HepG2 (cell line): ENCODE data around the gene ZFHX3. TPM values are rescaled to one million over a fixed set of nuclear protein-coding genes. Genes with fewer than 3 reads are reported as not detected.

ENCODE experiments used
- ATAC-seq: fragments of 200-7000 bp; cut with Tn5 transposase; 3 replicates; pipeline ENCODE4 v1.9.1; 2020; ENCODE audit warnings: mild to moderate bottlenecking, moderate library complexity
- BruUV-seq: library from RNA; stranded (reverse); fragments of 400-500 nt; replicated peaks from 2 replicates; lab custom pipeline; 2021; lab: Mats Ljungman, UMichigan
- CTCF ChIA-PET: fragments of 300-600 bp; formaldehyde crosslinking; extraction: SDS; loops from one replicate; lab custom pipeline; 2021; ENCODE audit warnings: low total read pairs, inconsistent platforms, low intra/inter-chr PET ratio; lab: Yijun Ruan, JAX
- POLR2A ChIA-PET: fragments of 350-600 bp; sonication (Branson Sonifier 250); formaldehyde crosslinking; loops from one replicate; lab custom pipeline; 2020; ENCODE audit warnings: antibody characterized with exemption, inconsistent platforms; lab: Yijun Ruan, JAX
- DNase-seq: peaks from one replicate; pipeline ENCODE4 v3.0.0-alpha.2; 2015; ENCODE audit warnings: low spot score
- FAIRE-seq: peaks from 3 replicates; lab custom pipeline; 2011; peaks lifted over from hg19 to GRCh38; lab: Jason Lieb, UNC
- H2AFZ ChIP-seq: one replicate; pipeline ENCODE4 v1.6.1; 2011; ENCODE audit warnings: low read length, inconsistent platforms
- H3K27ac ChIP-seq: fragments of 300-600 bp; 3 replicates; pipeline ENCODE4 v1.8.0; 2011; ENCODE audit warnings: mixed run types, mild to moderate bottlenecking, mixed read lengths, low read length, inconsistent platforms; ENCODE audit not compliant: insufficient read depth; ENCODE audit errors: extremely low read length
- H3K27me3 ChIP-seq, 2 experiments: fragments of 200-600 bp in 1 of 2; 2 replicates in 1 of 2; 3 replicates in 1 of 2; pipeline versions ENCODE4 v1.6.0 to v1.8.0; 2011; ENCODE audit warnings: low read length in 2 of 2, mild to moderate bottlenecking in 2 of 2, moderate library complexity in 2 of 2, inconsistent platforms in 1 of 2; ENCODE audit not compliant: insufficient read depth in 2 of 2, control insufficient read depth in 1 of 2
- H3K36me3 ChIP-seq, 2 experiments: fragments of 200-600 bp in 1 of 2; replicated peaks in 1 of 2; 2 replicates in 1 of 2; 3 replicates in 1 of 2; pipeline versions ENCODE4 v1.5.1 to v1.8.0; 2011; ENCODE audit warnings: low read length in 2 of 2, inconsistent platforms in 1 of 2; ENCODE audit not compliant: insufficient read depth in 2 of 2, control insufficient read depth in 1 of 2
- H3K4me1 ChIP-seq: 2 replicates; pipeline ENCODE4 v1.5.1; 2012; ENCODE audit warnings: low read length, inconsistent platforms; ENCODE audit not compliant: insufficient read depth
- H3K4me2 ChIP-seq: 2 replicates; pipeline ENCODE4 v1.6.0; 2011; ENCODE audit warnings: low read depth, low read length, inconsistent platforms
- H3K4me3 ChIP-seq, 3 experiments: fragments of 200-600 bp in 1 of 3; sonication (generic), shearing (Covaris generic) in 1 of 3; replicated peaks in 1 of 3; 2 replicates each; pipeline ENCODE4 v1.5.1; 2011 to 2016; ENCODE audit warnings: low read length in 3 of 3, inconsistent platforms in 2 of 3, low read depth in 2 of 3, mild to moderate bottlenecking in 2 of 3, control low read depth in 1 of 3, mixed read lengths in 1 of 3; ENCODE audit not compliant: insufficient read depth in 1 of 3
- H3K79me2 ChIP-seq: one replicate; pipeline ENCODE4 v1.6.1; 2011; ENCODE audit warnings: low read length, inconsistent platforms; ENCODE audit not compliant: insufficient read depth
- H3K9ac ChIP-seq: 2 replicates; pipeline ENCODE4 v1.6.0; 2011; ENCODE audit warnings: mild to moderate bottlenecking, low read depth, low read length, inconsistent platforms; ENCODE audit not compliant: insufficient read depth
- H3K9me3 ChIP-seq: 2 replicates; pipeline ENCODE4 v1.5.1; 2012; ENCODE audit warnings: mild to moderate bottlenecking, low read length
- H4K20me1 ChIP-seq: 2 replicates; pipeline ENCODE4 v1.6.0; 2011; ENCODE audit warnings: inconsistent platforms, mild to moderate bottlenecking, low read length, moderate library complexity; ENCODE audit not compliant: insufficient read depth
- HMG20A ChIP-seq: IDR thresholded peaks from 2 replicates; pipeline ENCODE4 v1.6.1; 2016; ENCODE audit warnings: borderline replicate concordance
- HOXA5 ChIP-seq: sonication (generic); formaldehyde crosslinking; IDR thresholded peaks from 2 replicates; pipeline ENCODE4 v1.4.0; 2020; ENCODE audit warnings: missing genetic modification reagents
- KAT8 ChIP-seq: IDR thresholded peaks from 2 replicates; pipeline ENCODE4 v1.6.1; 2016; ENCODE audit warnings: missing genetic modification reagents, missing compliant biosample characterization
- MAFF ChIP-seq: IDR thresholded peaks from 2 replicates; pipeline ENCODE4 v1.6.1; 2011; ENCODE audit warnings: low read depth, low read length, improper control_type of control experiment
- NR1H2 ChIP-seq: sonication (generic); formaldehyde crosslinking; IDR thresholded peaks from 2 replicates; pipeline ENCODE4 v1.8.1; 2022; ENCODE audit warnings: low read depth, missing genetic modification reagents, borderline replicate concordance
- RBM22 ChIP-seq: fragments of 200-400 bp; formaldehyde crosslinking; optimal IDR thresholded peaks from 2 replicates; pipeline ENCODE3; 2017; ENCODE audit warnings: mild to moderate bottlenecking, low read length, moderate library complexity
- SP1 ChIP-seq, 2 experiments: fragments of 450-650 bp in 1 of 2; sonication (generic) in 1 of 2; formaldehyde crosslinking in 1 of 2; IDR thresholded peaks; 2 replicates each; pipeline versions ENCODE4 v1.4.0 to v1.6.1; 2016 to 2020; ENCODE audit warnings: missing genetic modification reagents in 1 of 2
- TSC22D2 ChIP-seq: sonication (generic); formaldehyde crosslinking; IDR thresholded peaks from 2 replicates; pipeline ENCODE4 v1.5.1; 2020; ENCODE audit warnings: missing genetic modification reagents, mild to moderate bottlenecking, borderline replicate concordance
- ZNF230 ChIP-seq: sonication (generic); formaldehyde crosslinking; IDR thresholded peaks from 2 replicates; pipeline ENCODE4 v1.4.0; 2020; ENCODE audit warnings: mild to moderate bottlenecking, missing genetic modification reagents
- ZNF567 ChIP-seq: sonication (generic); formaldehyde crosslinking; IDR thresholded peaks from 2 replicates; pipeline ENCODE4 v1.8.1; 2023; ENCODE audit warnings: mild to moderate bottlenecking, missing genetic modification reagents, borderline replicate concordance
- ZNF790 ChIP-seq: sonication (generic); formaldehyde crosslinking; IDR thresholded peaks from 2 replicates; pipeline ENCODE4 v1.8.0; 2022; ENCODE audit warnings: missing genetic modification reagents, mild to moderate bottlenecking, borderline replicate concordance
- ZNF879 ChIP-seq: sonication (generic); formaldehyde crosslinking; IDR thresholded peaks from 2 replicates; pipeline ENCODE4 v1.8.1; 2023; ENCODE audit warnings: missing genetic modification reagents
- WGBS: methylation state at CpG from one replicate; pipeline ENCODE4 v1.1.6; 2017; ENCODE audit warnings: low lambda C conversion rate; 5-methylcytosine and 5-hydroxymethylcytosine counted together
- in situ Hi-C: cut with HindIII; loops from 2 replicates; pipeline ENCODE4 v1.10.0; 2017; ENCODE audit warnings: low pct_unique_long_range_greater_than_20kb; ENCODE audit not compliant: extremely low pct_ligation_motif_present
- intact Hi-C: fragments of 100-400 bp; cut with micrococcal nuclease; formaldehyde crosslinking; loops from one replicate; pipeline ENCODE4 v1.10.0; 2022; ENCODE audit not compliant: unreplicated experiment
- polyA plus RNA-seq, 8 experiments: library from polyadenylated mRNA; depleted of rRNA in 3 of 8; stranded (reverse) in 7 of 8; unstranded in 1 of 8; fragments of >200 nt; fragmentation: Illumina TruSeq in 4 of 8; extraction: Trizol in 4 of 8; gene quantifications; 2 replicates each; pipeline versions ENCODE4 v1.2.1 to v1.2.3, GENCODE V29; 2011 to 2016; ENCODE audit warnings: low read depth in 4 of 8, missing spikeins in 1 of 8, mixed read lengths in 1 of 8; ENCODE audit not compliant: insufficient read depth in 1 of 8
- total RNA-seq, 5 experiments: library from RNA; depleted of rRNA; stranded (reverse); fragments of >200 nt; fragmentation: Illumina TruSeq; extraction: Trizol; gene quantifications; 2 replicates each; pipeline ENCODE4 v1.2.3, GENCODE V29; 2016; ENCODE audit warnings: low read depth in 1 of 5
- TF ChIP-seq, protein P1 (sequence below): sonication (generic); formaldehyde crosslinking; IDR thresholded peaks from 2 replicates; pipeline ENCODE4 v1.5.1; 2020; ENCODE audit warnings: missing genetic modification reagents, mild to moderate bottlenecking, borderline replicate concordance
- TF ChIP-seq, protein P2 (sequence below): sonication (generic); formaldehyde crosslinking; IDR thresholded peaks from 2 replicates; pipeline ENCODE4 v1.8.0; 2023; ENCODE audit warnings: mild to moderate bottlenecking, missing genetic modification reagents
- TF ChIP-seq, protein P3 (sequence below): sonication (generic); formaldehyde crosslinking; conservative IDR thresholded peaks from 2 replicates; pipeline ENCODE4 v1.4.0; 2020; ENCODE audit warnings: mild to moderate bottlenecking, missing genetic modification reagents, moderate library complexity
- TF ChIP-seq, protein P4 (sequence below): sonication (generic); formaldehyde crosslinking; IDR thresholded peaks from 2 replicates; pipeline ENCODE4 v1.4.0; 2020; ENCODE audit warnings: missing genetic modification reagents

ZFHX3 gene
- total and polyA plus RNA-seq, 2 of the 13 experiments (the other 11 are each of a cell fraction or from before 2014, with no cell fraction given) = 5.0 to 6.0 TPM

DNA sequence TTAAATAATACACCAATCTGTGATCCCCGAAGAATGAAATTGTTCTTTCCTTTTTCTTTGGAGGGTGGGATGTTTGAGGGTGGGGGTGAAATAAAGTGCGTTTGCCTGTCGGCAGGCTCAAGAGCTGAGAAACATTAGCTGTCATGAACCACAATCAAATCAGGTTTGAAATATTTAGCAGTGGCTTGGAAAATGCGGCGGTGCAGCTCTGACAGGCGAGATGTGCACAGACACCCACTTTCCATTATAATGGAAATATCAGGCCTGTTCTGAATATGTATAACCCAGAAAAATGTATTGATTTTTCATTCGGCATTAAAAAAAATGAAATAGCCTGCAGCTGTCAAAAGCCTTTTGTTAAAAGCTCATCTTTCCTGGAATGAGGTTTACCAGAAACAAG is 212.8 kb downstream of the ZFHX3 start:
- in situ Hi-C loops = loop anchor here (10.0 to 25.0 kb wide), 2 partner anchors 323 to 360 kb away; no protein-coding TSS in a partner anchor
- no peaks in the 10 kb centered on the region for H3K27me3 ChIP-seq
- POLR2A ChIA-PET = no interaction called here

More for the DNA sequence above, 212.8 kb downstream of the ZFHX3 start:
- TF ChIP-seq, protein P1, sequence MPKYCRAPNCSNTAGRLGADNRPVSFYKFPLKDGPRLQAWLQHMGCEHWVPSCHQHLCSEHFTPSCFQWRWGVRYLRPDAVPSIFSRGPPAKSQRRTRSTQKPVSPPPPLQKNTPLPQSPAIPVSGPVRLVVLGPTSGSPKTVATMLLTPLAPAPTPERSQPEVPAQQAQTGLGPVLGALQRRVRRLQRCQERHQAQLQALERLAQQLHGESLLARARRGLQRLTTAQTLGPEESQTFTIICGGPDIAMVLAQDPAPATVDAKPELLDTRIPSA (CRISPR knock-in tag) = no peak
- TF ChIP-seq ZNF567 (CRISPR knock-in tag) (no peak), ZNF879 (CRISPR knock-in tag) (no peak), ZNF790 (no peak), TSC22D2 (CRISPR knock-in tag) (no peak), MAFF (no peak), ZNF230 (CRISPR knock-in tag) (no peak), HOXA5 (CRISPR knock-in tag) (no peak), NR1H2 (CRISPR knock-in tag) (no peak), HMG20A (CRISPR knock-in tag) (no peak), SP1 (IDR thresholded peaks at IDR 0.05) (no peak), SP1 (CRISPR knock-in tag; IDR thresholded peaks at IDR 0.05) (no peak), RBM22 (no peak), KAT8 (CRISPR knock-in tag) (no peak)
- TF ChIP-seq, protein P2, sequence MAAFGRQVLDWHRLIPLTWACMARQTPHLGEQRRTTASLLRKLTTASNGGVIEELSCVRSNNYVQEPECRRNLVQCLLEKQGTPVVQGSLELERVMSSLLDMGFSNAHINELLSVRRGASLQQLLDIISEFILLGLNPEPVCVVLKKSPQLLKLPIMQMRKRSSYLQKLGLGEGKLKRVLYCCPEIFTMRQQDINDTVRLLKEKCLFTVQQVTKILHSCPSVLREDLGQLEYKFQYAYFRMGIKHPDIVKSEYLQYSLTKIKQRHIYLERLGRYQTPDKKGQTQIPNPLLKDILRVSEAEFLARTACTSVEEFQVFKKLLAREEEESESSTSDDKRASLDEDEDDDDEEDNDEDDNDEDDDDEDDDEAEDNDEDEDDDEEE (CRISPR knock-in tag) = no peak
- TF ChIP-seq, protein P3, sequence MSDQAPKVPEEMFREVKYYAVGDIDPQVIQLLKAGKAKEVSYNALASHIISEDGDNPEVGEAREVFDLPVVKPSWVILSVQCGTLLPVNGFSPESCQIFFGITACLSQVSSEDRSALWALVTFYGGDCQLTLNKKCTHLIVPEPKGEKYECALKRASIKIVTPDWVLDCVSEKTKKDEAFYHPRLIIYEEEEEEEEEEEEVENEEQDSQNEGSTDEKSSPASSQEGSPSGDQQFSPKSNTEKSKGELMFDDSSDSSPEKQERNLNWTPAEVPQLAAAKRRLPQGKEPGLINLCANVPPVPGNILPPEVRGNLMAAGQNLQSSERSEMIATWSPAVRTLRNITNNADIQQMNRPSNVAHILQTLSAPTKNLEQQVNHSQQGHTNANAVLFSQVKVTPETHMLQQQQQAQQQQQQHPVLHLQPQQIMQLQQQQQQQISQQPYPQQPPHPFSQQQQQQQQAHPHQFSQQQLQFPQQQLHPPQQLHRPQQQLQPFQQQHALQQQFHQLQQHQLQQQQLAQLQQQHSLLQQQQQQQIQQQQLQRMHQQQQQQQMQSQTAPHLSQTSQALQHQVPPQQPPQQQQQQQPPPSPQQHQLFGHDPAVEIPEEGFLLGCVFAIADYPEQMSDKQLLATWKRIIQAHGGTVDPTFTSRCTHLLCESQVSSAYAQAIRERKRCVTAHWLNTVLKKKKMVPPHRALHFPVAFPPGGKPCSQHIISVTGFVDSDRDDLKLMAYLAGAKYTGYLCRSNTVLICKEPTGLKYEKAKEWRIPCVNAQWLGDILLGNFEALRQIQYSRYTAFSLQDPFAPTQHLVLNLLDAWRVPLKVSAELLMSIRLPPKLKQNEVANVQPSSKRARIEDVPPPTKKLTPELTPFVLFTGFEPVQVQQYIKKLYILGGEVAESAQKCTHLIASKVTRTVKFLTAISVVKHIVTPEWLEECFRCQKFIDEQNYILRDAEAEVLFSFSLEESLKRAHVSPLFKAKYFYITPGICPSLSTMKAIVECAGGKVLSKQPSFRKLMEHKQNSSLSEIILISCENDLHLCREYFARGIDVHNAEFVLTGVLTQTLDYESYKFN (CRISPR knock-in tag) = no peak
- TF ChIP-seq, protein P4, sequence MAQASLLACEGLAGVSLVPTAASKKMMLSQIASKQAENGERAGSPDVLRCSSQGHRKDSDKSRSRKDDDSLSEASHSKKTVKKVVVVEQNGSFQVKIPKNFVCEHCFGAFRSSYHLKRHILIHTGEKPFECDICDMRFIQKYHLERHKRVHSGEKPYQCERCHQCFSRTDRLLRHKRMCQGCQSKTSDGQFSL (CRISPR knock-in tag) = no peak
- Histone ChIP-seq H3K9me3 (no peaks in the 10 kb centered on the region), H4K20me1 (peaks cover 16% of the 10 kb centered on the region; the same call in 1 of the 2 replicates), H3K79me2 (no peaks in the 10 kb centered on the region), H3K4me2 (no peak overlapping the region), H3K9ac (no peak overlapping the region), H3K4me3 (no peak overlapping the region), H2AFZ (no peak overlapping the region), H3K27ac (no peak overlapping the region), H3K4me1 (no peaks in the 10 kb centered on the region), H3K36me3 (peaks cover 10 to 25% of the 10 kb centered on the region in 2 experiments)
- no peak for DNase-seq
- intact Hi-C loops = loop anchor here (10.0 kb wide), 1 partner anchor 210 kb away; the partner anchor contains the start of gene ZFHX3
- no peak for ATAC-seq
- CTCF ChIA-PET = no interaction called here
- no TSS peak for BruUV-seq
- WGBS = 98% methylated on average over 7 of the region's 7 CpGs
- FAIRE-seq = no peak
